Activated CD4-positive, alpha-beta T cell treated with anti-CD3 and anti-CD28 coated beads, Interleukin-2, amount 50 U/mL, for 16 hours (primary cell): ENCODE measurements around the gene MATN4.
A peak's percentile ranks its signal among the peaks of the same experiment; 100 is the strongest.

Experiments
- DNase-seq: peaks from one replicate; pipeline ENCODE4 v3.0.0-alpha.2; 2020

MATN4 gene

DNA sequence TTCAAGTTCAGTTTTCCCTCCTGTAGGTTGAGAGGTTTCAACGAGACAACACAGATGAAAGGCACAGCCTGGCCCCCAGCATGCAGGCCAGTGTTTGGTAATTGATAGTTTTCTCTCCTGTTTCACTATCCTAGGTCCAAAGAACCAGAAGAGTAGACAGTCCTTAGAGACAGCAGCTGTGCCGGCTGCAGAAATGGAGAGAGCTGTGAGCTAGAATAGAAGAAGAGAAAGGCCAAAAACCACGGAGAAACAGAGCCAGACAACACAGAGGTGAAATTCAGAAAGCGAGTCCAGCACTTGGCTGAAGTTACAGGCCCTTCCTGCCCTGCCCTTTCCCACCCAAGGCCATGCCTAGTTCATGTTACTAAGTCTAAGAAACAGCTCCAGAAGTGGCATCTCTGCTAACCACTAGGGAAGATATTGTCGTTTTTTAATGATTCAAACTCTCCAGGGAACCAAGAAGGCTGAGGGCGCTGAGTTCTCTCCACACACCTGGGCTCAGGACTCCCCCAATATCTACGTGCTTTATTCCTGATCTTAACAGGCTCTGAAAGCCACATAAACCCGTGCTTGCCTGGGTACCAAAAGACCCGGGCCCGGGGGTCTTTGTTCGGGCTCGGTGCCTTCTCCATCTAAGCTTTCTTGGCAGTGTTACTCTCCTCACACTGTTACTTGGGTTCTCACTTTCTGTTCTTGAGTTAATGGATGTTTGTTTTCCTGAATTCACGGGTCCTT, 18.0 kb downstream of the MATN4 start:
- no peak for DNase-seq

DNA sequence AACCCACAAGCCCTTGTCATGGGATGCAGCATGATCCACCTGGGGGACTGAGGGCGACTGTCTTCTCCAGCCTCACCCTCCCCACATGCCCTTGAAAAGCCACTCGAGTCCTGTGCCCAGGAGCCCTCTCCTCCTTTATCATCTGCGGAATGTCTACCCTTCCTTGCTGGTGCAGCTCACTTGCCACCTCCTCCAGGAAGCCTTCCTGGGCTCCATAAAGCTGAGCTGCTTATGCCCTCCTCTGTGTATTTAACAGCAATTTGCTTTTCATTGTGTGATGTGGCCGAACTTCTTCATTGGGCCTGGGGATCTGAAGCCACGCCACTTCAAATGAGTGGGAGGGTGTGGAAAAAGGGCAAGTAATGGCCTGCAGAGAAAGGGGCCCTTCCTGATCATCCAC, 19.2 kb downstream of the MATN4 start:
- no peak for DNase-seq

DNA sequence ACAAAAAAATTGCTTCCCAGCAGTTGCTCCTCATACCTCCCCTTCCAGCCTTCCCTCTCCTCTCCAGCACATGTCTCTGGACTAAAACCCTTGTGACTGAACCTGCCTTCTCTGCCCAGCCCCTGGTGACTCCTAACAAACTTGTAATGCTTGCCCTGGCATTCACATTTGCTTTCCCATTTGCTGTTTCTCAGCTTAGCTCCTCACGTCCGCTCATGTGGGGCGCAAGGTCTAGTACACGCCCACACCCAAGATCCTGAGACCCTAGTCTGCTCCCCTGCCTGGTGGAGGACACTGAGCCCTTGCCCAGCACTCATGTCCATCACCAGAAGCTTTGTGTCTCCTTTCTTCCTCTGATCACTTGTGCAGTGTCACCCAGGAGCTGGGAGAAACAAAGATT, 19.7 kb downstream of the MATN4 start:
- DNase-seq: no peak

DNA sequence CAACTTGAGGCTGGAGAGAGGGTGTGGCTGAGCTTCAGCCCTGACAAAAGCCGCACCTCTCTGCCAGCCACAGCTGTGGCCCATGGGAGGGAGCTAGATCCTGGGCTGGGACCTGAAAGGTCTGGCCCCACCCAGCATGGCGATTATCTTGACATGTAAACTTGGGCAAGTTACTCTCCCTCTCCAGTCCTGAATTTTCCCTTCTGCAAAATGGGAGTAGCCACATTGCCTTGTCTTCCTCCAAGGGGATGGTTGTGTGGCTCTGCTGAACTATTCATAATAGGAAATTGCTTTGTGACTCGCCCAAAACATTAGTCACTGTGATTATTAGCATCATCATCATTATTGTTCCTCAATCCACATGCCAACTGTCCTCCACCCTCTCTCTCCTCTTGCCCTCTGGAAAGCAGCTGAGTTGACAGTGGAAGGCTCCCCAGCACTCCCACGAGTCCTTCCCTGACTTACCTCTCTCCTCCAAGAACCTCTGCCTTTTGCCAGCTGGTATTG, 24.5 kb downstream of the MATN4 start:
- no peak for DNase-seq

DNA sequence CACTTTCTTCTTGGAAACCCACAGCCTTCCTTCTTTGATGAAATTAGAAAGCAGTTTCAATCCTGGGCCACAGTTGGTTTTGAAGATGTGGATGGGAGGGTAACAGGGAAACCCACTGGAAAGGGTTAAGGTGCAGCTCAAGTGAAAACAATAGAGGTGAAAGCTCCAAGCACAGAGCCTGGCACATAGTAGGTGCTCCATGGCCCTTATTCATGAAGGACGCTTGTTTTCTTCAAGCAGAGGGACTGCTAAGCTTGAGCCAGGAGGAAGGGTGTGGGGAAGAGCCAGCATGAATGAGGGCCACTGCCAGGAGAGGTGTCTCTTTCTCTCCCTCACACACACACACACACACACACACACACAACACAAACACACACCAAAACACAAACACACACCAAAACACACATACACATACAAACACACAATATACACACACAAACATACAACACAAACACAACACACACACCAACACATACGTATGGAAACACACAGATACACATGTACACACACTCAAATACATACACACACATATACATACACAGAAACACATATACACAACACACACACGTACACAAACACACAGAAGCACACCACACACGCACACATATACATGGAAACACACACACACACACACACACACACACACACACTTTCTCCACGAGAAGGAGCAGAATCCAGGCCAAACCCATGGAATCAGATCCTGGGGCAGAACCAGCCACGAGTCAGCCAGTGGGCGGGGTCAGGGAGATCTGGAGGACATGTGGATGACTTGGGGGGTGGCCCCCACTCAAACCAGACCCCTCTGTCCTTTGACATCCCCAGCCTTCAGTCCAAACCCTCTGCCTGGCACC, 25.2 kb downstream of the MATN4 start:
- no peak for DNase-seq

DNA sequence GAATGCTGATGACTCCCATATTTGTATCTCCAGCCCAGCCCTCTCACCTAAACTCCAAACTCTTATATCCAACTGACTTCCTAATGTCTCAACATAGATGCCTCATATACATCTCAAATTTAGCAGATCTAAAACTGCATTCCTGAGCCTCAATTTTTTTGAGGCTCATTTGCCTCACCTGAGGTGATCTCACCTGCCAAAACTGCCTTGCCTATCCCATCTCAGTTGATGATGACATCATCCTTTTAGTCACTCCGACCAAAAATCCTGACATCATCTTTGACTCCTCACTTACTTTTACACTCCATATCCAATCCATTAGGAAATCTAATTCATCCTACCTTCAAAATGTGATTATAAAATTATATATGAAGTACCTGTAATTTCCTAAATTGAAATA, 28.1 kb downstream of the MATN4 start:
- DNase-seq: no peak

DNA sequence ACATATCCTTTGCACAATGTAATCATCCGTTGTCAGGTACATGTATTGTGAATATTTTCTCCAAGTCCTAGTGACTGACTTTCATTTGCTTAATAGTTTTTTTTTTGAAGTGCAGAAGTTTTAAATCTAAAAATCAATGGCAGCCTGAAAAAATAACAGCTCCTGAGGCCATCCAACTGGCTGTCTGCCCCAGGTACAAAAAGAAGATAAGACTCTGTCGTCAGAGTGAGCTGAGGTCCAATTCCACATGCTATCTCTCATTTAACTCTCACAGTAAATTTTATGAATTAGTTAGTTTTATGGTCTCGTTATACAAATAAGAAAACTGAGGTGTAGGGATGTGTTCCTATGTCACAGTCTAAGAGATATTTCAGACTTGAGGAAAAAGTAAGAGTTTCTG, 32.8 kb downstream of the MATN4 start:
- no peak for DNase-seq

DNA sequence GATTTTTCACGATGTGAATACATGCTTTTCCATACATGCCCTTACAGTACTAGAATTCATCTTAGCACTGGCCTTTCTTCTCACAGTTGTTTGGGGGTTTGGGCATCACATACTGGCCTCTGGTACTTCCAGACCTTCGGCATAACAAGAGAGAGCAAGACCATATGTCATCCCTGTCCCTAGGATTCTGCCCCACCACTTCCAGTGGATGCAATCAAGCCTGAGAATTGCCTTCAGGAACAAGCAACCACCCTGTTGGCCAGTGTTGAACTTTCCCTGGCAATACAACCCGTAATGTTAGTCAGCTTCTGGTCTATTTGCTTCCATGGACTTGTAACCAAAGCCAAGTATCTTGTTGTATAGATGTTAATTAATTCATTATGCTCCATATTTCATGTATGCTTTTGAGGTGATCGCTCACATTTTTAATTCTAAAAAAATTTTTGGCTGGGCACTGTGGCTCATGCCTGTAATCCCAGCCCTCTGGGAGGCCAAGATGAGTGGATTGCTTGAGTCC, 38.3 kb downstream of the MATN4 start:
- DNase-seq: no peak

DNA sequence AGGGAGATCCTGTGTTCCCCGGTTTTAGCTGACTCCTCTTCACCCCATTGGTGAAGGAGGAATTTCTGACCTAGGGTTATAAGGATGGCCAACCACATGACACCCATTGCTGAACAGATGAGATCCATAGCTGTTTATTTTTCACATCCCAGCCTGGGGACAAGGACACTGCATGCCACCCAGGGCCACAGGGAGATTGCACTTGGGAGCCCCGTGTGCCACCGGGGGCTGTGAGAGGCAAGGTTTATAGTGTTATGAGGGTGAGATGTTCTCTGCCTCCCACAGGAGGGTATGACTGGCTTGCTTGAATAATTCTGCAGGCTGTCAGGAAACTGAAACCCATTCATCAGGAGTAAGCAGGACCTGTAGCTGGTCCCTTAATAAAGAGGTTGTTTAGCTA, 39.0 kb downstream of the MATN4 start:
- no peak for DNase-seq

DNA sequence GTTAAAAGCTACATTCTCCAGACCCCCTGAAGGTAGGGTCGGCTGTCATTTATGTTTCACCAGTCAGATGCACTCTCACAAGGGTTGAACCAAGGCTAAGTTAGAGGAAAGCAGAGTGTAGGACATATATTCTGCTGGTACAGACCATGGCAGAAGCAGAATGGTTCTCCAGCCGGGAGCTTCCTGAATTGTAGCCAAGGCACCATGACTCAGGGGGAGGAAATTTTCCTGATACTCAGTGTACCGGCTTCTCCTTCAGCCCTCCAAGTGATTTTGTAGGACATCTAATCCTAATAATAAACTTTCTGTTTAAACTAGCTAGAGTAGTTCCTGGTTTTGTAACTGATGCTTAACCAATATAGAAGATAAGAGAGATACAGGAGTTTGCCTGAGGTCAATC, 39.6 kb downstream of the MATN4 start:
- DNase-seq: no peak

DNA sequence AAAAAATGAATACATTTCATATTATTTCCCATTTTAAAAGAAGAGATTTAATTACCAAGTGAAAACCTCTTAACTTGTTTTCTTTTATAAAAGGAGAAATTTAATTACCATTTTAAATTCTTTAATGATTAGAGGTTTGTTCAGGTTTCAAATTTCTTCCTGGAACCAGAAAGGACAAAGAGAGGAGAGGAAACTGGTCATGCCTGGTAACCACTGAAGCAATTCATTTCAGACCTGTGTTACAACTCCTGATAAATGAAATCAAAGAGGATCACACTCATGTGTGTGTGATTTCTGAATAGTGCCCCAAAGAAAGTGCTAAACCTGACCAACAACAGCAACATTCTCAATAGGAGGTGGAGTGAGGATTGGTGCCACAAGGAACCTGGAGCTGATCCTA, 41.1 kb downstream of the MATN4 start:
- no peak for DNase-seq

DNA sequence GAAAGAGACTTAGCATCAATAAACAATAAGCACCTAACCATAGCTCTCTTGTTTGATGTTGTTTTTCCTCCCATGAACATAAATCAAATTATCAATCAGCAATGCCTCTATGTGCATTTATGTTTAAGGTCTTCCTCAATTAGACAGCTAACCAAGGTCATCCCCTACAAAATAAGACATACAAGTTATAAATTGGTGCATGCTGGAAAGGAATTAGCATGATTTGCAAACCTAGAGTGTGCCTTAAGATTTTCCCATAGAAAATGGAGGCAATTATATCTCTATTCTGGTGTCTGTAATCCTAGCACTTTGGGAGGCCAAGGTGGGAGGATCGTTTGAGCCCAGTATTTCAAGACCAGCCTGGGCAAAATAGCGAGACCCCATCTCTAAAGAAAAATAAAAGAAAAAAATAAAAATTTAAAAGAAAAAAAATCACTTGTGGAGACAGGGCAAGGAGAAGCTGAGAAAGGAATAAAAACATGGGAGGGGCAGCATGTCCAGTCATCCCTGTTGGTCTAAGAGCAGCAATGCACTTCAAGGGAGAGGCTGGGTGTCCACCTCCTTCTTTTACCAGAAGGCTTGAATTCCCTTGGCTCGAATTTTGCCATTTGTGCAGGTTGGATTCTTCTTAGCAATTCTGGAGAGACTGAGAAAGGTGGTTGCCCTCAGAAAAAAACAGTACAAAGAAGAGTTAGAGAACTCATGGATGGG, 44.4 kb downstream of the MATN4 start:
- no peak for DNase-seq

DNA sequence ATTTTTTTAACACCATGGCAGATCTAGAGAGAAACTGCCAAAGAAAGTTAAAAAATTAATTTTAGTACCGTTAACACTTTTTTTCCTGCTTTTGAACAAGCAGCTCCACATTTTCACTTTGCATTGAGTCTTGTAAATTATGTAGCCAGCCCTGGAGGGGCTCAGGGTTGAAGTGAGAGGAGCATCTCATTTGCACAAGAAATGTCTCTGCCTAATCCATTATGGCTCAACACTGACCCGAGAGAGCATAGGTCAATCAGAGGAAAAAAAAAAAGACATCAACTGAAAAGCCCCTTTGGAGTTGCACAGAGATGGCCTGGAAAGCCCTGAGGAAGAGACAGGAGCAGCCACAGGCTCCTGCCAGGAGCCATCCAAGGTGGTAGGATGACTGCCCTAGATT, 49.4 kb downstream of the MATN4 start:
- DNase-seq: no peak

DNA sequence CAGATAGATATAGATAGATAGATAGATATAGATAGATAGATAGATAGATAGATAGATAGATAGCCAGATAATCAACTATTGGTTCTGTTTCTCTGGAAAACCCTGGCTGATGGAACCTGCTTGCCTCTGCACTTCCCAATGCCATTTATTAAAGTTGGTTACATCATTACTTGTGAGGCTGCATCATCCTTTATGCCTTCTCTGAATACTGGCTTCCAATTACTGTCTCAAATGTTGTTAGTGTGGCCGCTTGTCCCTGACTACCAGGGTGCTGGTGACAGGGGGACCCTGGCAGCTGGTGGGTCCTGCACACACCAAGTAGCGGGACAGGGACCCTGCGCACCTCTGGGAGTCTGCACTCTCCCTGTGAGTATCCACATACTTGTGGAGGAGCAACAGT, 49.8 kb downstream of the MATN4 start:
- no peak for DNase-seq

DNA sequence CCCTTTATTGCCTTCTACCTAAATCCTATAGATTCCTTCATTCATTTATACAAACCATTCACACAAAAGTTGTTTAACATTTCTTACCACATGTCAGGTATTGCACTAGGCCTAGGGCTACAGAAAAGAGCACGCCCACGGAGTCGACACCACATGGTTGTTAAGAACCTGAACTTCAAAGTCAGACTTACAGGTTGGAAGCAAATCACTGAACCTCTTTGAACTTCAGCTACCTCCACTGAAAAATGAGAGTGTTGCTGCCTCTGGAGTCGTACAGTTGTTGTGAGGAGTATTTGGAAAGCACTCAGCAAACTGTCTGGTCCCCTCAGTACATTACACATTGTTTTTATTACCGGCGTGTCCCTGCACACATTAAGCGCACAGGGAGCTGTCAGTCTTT, 50.4 kb downstream of the MATN4 start:
- no peak for DNase-seq

DNA sequence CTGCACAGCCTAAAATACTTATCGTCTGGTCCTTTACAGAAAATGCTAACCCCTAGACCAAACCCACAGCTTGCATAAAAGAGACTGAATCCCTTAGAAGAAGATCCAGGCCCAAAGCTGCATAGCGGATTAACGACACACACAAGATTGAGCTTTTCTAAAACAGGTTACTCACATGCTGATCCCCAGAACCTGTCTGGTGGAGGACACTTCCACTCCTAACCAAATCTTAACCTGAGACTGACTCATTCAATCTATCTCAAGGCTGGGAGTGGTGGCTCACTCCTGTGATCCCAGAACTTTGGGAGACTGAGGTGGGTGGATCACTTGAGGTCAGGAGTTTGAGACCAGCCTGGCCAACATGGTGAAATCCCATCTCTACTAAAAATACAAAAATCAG, 50.9 kb downstream of the MATN4 start:
- DNase-seq: no peak

DNA sequence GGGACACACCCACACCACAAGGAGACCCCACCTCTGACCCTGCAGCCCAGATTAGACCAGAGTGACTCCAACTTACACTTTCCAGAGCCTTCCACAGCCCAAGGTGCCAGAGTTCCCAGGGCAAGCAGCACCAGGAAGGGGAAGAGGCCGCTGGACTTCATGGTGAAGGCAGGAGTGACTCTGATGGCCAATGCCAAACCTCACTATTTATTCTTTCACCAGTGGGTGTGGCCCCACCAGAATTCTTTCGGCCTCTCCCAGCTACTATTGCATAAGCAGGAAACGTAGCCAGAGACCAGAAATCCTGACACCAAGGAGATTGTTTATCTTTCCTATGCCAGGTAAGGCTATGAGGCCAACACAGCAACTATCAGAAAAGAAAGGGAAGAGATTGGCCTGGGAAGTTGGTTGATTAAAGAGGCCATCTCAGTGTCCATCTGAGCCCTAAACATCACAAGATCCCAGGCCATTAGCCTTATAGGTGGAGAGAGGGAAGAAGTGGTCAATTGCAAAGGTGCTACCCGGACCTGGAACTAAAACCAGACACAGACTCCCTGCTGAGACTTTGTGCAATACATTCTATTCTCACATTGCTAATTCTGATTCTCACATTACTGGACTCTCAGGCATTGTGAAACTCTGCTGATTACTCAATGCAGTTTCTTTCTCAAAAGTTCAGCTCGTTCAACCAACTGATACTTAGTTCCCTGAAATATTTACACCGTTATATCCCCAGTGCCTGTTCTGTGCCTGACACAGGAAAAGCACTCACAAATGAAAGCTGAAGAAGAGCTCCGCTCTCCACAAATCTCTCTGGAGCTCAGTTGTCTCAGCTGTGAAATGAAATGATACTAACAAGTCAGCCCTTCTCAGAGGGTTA, 53.5 kb downstream of the MATN4 start, which contains the start of gene SLPI:
Gene SLPI (minus strand): TSS at position 182 of the 880 bp plus-strand sequence. CDS start 21 bp downstream, at position 161.
- DNase-seq: peak; percentile 51

DNA sequence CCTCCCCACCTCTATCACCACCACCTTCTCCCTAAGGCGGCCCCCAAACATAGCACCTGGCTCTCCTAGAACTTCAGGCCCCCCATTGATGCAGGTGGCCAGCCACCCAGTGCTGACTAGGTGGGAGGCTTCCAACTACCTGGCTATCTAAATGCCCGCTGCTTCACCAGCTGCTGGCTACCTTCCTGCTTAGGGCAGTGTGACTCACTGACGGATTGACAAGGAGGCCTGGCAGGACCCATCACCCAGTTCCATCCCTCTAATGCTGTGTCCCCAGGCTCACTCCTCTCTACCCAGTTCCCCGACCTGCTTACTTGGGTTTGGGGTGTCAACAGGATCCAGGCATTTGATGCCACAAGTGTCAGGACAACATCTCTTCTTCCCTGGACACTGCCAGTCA, 54.8 kb downstream of the MATN4 start:
- DNase-seq: no peak

DNA sequence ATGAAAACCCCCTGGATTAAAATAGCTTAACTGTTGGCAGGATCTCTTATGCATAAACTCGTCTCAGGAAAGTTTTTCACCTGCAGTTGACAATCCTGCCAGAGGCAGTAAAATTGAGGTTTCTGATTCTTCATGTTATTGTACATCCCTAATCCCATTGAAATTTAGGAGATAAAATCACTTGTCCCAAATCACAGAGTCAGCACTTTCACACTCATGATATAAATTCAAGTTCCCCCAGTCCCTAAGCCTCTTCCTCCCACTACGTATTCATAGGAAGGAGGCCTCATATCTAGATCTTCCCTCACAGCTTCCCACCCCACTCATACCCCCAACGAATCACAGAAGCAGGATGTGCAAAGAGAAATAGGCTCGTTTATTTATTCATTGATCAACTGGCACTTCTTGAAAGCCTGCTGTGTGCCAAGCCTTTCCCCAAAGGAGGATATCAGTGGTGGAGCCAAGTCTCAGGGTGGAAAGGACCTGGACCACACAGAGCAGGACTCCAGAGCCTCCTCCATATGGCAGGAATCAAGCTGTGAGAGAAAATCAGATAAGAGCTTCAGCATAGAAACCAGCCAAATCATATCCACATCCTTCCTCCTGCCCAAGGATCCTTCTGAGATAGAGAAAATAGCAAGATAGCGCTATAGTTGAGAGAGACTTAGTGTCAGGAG, 56.1 kb downstream of the MATN4 start:
- no peak for DNase-seq

DNA sequence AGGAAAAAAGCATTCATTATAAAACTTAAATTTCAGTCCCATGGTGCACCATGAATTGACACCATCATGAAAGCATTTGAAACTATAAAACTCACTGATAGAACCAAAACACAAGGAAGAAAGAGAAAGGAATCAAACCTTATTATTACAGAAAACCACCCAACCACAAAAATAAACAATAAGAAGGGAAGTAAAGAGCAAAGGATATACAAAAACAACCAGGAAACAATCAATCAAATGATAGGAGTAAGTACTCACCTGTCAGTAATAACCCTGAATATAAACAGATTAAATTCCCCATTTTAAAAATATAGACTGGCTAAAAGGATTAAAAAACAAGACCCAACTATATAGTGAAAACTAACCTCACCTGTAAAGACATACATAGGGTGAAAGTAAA, 59.5 kb downstream of the MATN4 start:
- DNase-seq: no peak

DNA sequence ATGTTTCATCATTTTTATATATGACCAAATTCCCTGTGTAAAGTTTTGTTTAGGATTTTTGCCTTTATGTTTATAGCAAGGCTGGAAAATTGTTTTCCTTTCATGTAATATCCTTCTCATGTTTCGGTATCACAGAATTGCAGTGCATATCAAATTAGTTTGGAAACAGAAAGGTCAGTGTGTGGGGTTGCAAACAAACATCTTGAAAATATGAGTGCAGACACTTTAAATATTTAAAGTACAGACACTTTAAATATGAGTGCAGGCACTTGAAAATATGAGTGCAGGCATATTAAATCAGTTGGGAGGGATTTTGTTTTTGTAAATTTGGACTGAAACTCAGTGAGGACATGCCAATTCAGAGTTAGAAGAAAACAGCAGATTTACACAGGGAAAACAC, 60.2 kb downstream of the MATN4 start:
- DNase-seq: no peak

DNA sequence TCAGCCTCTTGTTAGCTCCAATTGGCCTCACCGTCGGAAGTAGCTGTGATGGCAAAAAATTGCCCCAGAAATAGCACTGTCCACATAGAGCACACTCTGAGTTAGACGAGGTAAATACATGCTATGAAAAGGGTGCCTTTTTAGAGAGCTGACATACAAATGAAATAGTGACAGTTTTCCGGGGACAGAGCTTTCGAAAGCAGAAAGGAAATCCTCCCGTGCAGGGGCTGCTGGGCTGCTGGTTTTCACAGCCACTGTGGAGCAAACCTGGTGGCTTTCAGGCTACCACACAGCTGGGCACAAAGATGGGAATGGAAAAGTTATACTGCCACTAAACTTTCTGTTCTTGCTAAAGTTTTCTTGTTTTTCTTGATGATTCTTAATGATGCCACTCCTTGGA, 62.0 kb downstream of the MATN4 start:
- DNase-seq: no peak
